SK-N-SH treated with all-trans-retinoic acid at 6 μM for 48 hours (cell line): ENCODE results near the gene TRABD.

Experiments
- ATAC-seq: fragments of 200-7000 bp; cut with Tn5 transposase; 3 replicates; pipeline ENCODE4 v1.9.1; 2020; ENCODE audit warnings: mild to moderate bottlenecking, moderate library complexity
- CREB5 ChIP-seq: fragments of 250-450 bp; sonication (Bioruptor Pico); IDR thresholded peaks from 2 replicates; pipeline ENCODE4 v1.5.1; 2020; ENCODE audit warnings: low read depth, mild to moderate bottlenecking, moderate library complexity
- CSDC2 ChIP-seq: fragments of 250-450 bp; sonication (Bioruptor Pico); IDR thresholded peaks from 2 replicates; pipeline ENCODE4 v1.5.0; 2020; ENCODE audit warnings: mild to moderate bottlenecking, moderate library complexity
- CSRNP3 ChIP-seq: fragments of 250-450 bp; sonication (Bioruptor Pico); IDR thresholded peaks from 2 replicates; pipeline ENCODE4 v1.5.1; 2021; ENCODE audit warnings: mild to moderate bottlenecking, moderate library complexity
- ESRRG ChIP-seq: fragments of 250-450 bp; sonication (Bioruptor Pico); IDR thresholded peaks from 2 replicates; pipeline ENCODE4 v1.6.1; 2021; ENCODE audit warnings: mild to moderate bottlenecking
- GLIS3 ChIP-seq: fragments of 250-450 bp; sonication (Bioruptor Pico); IDR thresholded peaks from 2 replicates; pipeline ENCODE4 v1.5.0; 2020; ENCODE audit warnings: mild to moderate bottlenecking, moderate library complexity
- ISL1 ChIP-seq: fragments of 250-450 bp; sonication (Bioruptor Pico); IDR thresholded peaks from 2 replicates; pipeline ENCODE4 v2.1.2; 2022; ENCODE audit warnings: mild to moderate bottlenecking, moderate library complexity
- OSR1 ChIP-seq: fragments of 250-450 bp; sonication (Bioruptor Pico); IDR thresholded peaks from 2 replicates; pipeline ENCODE4 v1.8.0; 2022; ENCODE audit warnings: moderate library complexity, mild to moderate bottlenecking, inconsistent platforms
- PATZ1 ChIP-seq: fragments of 250-450 bp; sonication (Bioruptor Pico); IDR thresholded peaks from 2 replicates; pipeline ENCODE4 v1.8.0; 2020; ENCODE audit warnings: mild to moderate bottlenecking, moderate library complexity, borderline replicate concordance
- POU6F1 ChIP-seq: fragments of 250-450 bp; sonication (Bioruptor Pico); IDR thresholded peaks from 2 replicates; pipeline ENCODE4 v1.8.0; 2021; ENCODE audit warnings: low read depth, mild to moderate bottlenecking, moderate library complexity, borderline replicate concordance
- PPARA ChIP-seq: fragments of 250-450 bp; sonication (Bioruptor Pico); IDR thresholded peaks from 2 replicates; pipeline ENCODE4 v1.5.0; 2020; ENCODE audit warnings: mild to moderate bottlenecking, borderline replicate concordance
- RARB ChIP-seq: fragments of 250-450 bp; sonication (Bioruptor Pico); IDR thresholded peaks from 2 replicates; pipeline ENCODE4 v1.8.0; 2021; ENCODE audit warnings: mild to moderate bottlenecking, moderate library complexity
- SNAI2 ChIP-seq: fragments of 250-450 bp; sonication (Bioruptor Pico); IDR thresholded peaks from 2 replicates; pipeline ENCODE4 v1.5.0; 2020; ENCODE audit warnings: mild to moderate bottlenecking, moderate library complexity
- TCF4 ChIP-seq: fragments of 250-450 bp; sonication (Bioruptor Pico); IDR thresholded peaks from 2 replicates; pipeline ENCODE4 v1.8.0; 2021; ENCODE audit warnings: mild to moderate bottlenecking, moderate library complexity, borderline replicate concordance
- TOX ChIP-seq: fragments of 250-450 bp; sonication (Bioruptor Pico); IDR thresholded peaks from 2 replicates; pipeline ENCODE4 v1.8.0; 2021; ENCODE audit warnings: mild to moderate bottlenecking, moderate library complexity, borderline replicate concordance
- TSHZ2 ChIP-seq: fragments of 250-450 bp; sonication (Bioruptor Pico); IDR thresholded peaks from 2 replicates; pipeline ENCODE4 v1.5.0; 2020; ENCODE audit warnings: mild to moderate bottlenecking, moderate library complexity
- ZC3H10 ChIP-seq: fragments of 250-450 bp; sonication (Bioruptor Pico); IDR thresholded peaks from 2 replicates; pipeline ENCODE4 v1.5.1; 2021; ENCODE audit warnings: mild to moderate bottlenecking, moderate library complexity
- ZFP3 ChIP-seq: fragments of 250-450 bp; sonication (Bioruptor Pico); IDR thresholded peaks from 2 replicates; pipeline ENCODE4 v1.5.0; 2020; ENCODE audit warnings: mild to moderate bottlenecking, moderate library complexity
- ZFP30 ChIP-seq: fragments of 450-650 bp; formaldehyde crosslinking; IDR thresholded peaks from 2 replicates; pipeline ENCODE4 v1.5.0; 2022; ENCODE audit warnings: mild to moderate bottlenecking, moderate library complexity
- ZNF70 ChIP-seq: fragments of 450-650 bp; formaldehyde crosslinking; IDR thresholded peaks from 2 replicates; pipeline ENCODE4 v1.5.0; 2020; ENCODE audit warnings: mild to moderate bottlenecking, moderate library complexity

The TRABD gene

GRCh38 chr22:50162391-50162956, 23.2 kb upstream of the TRABD start:
- TF ChIP-seq CSDC2 (CRISPR knock-in tag) (no peak), POU6F1 (CRISPR knock-in tag) (no peak), CSRNP3 (CRISPR knock-in tag) (no peak), ZC3H10 (no peak), SNAI2 (no peak), PPARA (no peak), OSR1 (no peak), ZFP3 (CRISPR knock-in tag) (no peak)
- TF ChIP-seq, all 23 proteins: peak for 0
- no peak for ATAC-seq

- ATAC-seq = no peak
- TF ChIP-seq SNAI2 = no peak
- no peak for TF ChIP-seq POU6F1 (CRISPR knock-in tag)
- no peak for TF ChIP-seq TCF4
- TF ChIP-seq OSR1 = no peak
- TF ChIP-seq TOX (CRISPR knock-in tag) = no peak
- TF ChIP-seq PATZ1 = no peak
- no peak for TF ChIP-seq RARB
- TF ChIP-seq CSDC2 (CRISPR knock-in tag) = no peak
- no peak for TF ChIP-seq GLIS3 (CRISPR knock-in tag)
- TF ChIP-seq ZFP3 (CRISPR knock-in tag) = no peak
- no peak for TF ChIP-seq ESRRG (CRISPR knock-in tag)
- no peak for TF ChIP-seq CSRNP3 (CRISPR knock-in tag)
- no peak for TF ChIP-seq CREB5 (CRISPR knock-in tag)
- TF ChIP-seq PPARA = no peak
- TF ChIP-seq ZNF70 (CRISPR knock-in tag) = no peak
- no peak for TF ChIP-seq ZFP30 (CRISPR knock-in tag)
- no peak for TF ChIP-seq ZC3H10
- TF ChIP-seq ISL1 (CRISPR knock-in tag) = no peak
- no peak for TF ChIP-seq TSHZ2 (CRISPR knock-in tag)
Measured at GRCh38 chr22:50165436-50166123, 20.1 kb upstream of the TRABD start.
